Astrocyte of the cerebellum (primary cell): ENCODE results near the gene NTNG2.

ENCODE experiments used
- DNase-seq: peaks from one replicate; pipeline ENCODE4 v3.0.0-alpha.2; 2011; ENCODE audit warnings: low read depth
- H3K4me3 ChIP-seq: 2 replicates; pipeline ENCODE4 v1.5.1; 2011; ENCODE audit warnings: mild to moderate bottlenecking, low read depth, low read length, moderate library complexity
- in situ Hi-C: cut with HindIII; loops from 2 replicates; pipeline ENCODE4 v1.10.0; 2017; ENCODE audit warnings: low sequenced_read_pairs
- TF ChIP-seq, protein P1 (sequence below): IDR thresholded peaks from 2 replicates; pipeline ENCODE4 v1.5.1; 2012; ENCODE audit warnings: low read length, low read depth, moderate library complexity, mild to moderate bottlenecking; ENCODE audit errors: missing control alignments

Gene NTNG2

DNA sequence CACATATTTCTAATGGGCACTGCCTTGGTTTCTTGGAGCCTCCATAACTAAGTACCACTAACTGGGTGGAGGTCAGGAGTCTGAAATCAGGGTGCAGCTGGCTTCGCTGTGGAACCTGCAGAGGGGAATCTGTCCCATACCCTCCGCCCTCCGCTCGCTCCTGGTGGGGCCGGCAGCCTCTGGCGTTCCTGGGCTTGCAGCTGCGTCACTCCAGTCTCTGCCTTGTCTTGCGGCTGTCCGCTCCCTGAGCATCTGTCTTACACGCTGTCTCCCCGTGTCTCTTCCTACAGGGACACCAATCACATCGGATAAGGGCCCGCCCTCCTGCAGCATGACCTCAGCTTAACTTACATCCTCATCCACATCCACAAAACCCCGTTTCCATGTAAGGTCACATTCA, 45.4 kb downstream of the NTNG2 start:
- in situ Hi-C loops: no loop called here
- H3K4me3 ChIP-seq: no peak overlapping the region
- TF ChIP-seq, protein P1, sequence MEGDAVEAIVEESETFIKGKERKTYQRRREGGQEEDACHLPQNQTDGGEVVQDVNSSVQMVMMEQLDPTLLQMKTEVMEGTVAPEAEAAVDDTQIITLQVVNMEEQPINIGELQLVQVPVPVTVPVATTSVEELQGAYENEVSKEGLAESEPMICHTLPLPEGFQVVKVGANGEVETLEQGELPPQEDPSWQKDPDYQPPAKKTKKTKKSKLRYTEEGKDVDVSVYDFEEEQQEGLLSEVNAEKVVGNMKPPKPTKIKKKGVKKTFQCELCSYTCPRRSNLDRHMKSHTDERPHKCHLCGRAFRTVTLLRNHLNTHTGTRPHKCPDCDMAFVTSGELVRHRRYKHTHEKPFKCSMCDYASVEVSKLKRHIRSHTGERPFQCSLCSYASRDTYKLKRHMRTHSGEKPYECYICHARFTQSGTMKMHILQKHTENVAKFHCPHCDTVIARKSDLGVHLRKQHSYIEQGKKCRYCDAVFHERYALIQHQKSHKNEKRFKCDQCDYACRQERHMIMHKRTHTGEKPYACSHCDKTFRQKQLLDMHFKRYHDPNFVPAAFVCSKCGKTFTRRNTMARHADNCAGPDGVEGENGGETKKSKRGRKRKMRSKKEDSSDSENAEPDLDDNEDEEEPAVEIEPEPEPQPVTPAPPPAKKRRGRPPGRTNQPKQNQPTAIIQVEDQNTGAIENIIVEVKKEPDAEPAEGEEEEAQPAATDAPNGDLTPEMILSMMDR: no peak
- DNase-seq: no peak

DNA sequence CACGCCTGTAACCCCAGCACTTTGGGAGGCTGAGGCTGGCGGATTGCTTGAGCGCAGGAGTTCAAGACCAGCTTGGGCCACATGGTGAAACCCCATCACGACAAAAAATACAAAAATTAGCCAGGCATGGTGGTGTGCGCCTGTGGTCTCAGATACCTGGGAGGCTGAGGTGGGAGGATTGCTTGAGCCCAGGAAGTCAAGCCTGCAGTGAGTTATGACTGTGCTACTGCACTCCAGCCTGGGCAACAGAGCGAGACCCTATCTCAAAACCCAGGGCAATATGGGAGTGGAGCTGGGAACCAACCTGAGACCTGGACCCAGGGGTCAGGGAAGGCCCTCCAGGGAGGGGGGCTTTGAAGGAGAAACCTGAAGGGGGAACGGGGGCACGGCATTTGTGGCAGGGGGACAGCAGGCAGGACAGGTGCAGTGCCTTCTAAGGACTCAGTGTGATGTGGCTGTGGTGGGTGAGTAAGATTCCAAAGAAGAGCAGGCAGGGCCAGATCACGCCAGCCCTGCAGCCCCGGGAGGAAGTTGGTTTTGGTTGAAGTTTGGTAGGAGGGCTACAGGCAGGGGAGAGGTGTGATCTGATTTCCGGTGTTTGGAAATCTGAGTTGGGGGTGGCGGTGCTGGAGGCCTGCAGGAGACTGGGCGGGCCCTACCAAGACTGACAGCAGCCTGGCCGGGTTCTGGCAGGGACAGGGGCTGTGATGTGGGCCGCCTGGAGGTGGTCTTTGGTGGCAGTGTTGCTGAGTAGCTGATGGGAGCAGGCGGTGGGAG, 46.2 kb downstream of the NTNG2 start:
- in situ Hi-C loops: no loop called here
- TF ChIP-seq, protein P1: no peak
- DNase-seq: no peak
- no peak overlapping the region for H3K4me3 ChIP-seq

DNA sequence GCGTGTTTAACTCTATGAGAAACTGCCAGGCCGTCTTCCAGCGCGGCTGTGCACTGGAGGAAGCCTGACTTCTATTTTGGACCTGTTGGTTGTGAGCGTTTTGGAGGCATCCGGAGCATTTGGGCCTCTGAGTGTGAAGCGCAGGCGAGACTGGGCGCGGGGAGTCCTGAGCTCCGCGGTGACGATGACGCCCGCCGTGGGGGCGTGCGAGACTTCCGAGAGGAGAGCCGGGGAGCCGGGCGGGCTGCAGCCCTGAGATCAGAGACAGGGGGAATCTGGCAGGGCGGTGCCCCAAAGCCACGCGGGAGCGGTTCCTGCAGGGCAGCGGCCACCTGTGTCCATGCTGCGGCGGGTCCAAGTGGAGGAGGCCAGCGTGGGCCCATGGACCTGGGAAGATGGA, 47.4 kb downstream of the NTNG2 start:
- in situ Hi-C loops: no loop called here
- TF ChIP-seq, protein P1: no peak

DNA sequence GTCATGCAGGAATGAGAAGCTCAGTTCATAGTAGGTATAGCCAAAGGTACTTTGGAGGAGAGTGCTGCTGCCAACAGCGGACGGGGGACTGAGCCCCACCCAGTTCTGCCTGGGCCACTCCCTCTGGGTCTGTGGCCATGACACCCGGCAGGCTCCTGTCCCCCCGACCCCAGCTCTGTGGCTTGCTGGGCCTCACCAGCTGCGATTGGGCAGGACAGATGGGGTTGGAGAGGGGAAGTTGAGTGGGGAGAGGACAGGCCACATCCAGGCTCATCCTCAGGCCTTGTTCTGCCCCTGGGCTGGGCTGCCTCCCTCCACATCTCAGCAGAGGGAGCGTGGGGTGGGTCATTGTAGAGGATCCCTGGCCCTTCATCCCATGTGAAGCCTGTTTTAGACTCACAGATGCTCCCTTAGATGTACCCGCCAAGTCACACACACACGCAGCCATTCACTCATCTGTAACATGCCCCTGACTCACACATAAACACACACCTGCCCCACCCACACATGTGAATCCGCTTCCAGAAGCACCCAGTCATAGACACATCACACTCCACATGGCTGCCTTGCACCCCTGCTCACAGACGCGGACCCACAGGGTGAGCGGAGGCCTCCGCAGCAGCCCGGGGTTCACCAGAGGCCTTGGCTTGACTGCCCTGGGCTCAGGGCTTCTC, 48.8 kb downstream of the NTNG2 start:
- in situ Hi-C loops: no loop called here
- DNase-seq: no peak
- H3K4me3 ChIP-seq: no peak overlapping the region
- TF ChIP-seq, protein P1: no peak

More for the DNA sequence above, 47.4 kb downstream of the NTNG2 start:
- no peak for DNase-seq
- H3K4me3 ChIP-seq: no peak overlapping the region

DNA sequence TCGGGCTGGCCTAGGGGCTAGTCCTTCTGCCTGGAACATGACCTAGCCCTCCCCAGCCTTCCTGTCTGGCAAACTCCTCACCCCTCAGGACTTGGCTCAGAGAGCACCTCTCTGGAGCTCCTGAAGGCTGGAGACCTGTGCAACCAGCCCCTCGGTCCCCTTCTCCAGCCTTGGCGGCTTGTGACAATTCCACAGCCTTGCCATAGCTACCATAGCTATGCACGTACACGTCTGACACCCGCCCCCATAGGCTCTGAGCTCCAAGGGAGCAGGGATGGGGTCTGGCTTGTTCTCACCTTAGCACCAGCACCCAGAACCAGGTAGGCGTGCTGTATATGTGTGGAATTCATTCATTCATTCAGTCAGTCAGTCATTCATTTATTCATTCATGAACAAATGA, 49.7 kb downstream of the NTNG2 start:
- in situ Hi-C loops: no loop called here
- no peak overlapping the region for H3K4me3 ChIP-seq
- TF ChIP-seq, protein P1: no peak
- no peak for DNase-seq

DNA sequence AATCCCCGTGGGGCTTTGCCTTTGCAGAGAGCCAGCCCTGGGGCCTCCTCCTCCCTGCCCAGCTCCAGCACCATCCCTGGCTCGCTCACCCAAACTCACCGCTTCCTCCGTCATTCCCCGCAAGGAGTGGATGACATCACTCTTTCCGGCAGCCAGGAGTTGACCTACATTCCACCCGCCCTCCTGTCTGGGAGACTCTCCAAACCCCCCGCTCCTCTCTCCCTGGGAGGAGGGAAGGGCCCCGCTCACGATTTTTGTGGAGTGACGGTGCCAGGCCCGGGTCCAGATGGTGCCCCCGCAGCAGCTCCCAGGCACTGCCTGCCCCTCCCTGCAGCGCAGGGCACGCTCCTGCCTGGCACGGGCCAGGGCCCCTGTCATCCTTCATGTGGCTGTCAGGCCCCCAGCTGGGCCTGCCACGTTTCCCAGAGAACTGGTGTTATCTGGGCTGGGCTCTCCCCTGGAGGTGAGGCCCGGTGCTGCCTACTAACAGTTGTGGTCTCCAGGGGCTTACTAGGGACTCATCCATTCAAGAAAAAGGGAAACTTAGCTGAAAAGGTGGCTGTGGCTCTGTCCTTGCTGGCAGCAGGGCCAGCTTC, 52.3 kb downstream of the NTNG2 start:
- peak; percentile 90 for DNase-seq

More for the DNA sequence above, 52.3 kb downstream of the NTNG2 start:
- H3K4me3 ChIP-seq: no peak overlapping the region
- TF ChIP-seq, protein P1: peak; percentile 10
- in situ Hi-C loops: no loop called here
